HG03025 (cell line): ENCODE results near the gene KRT6C.
"Not testable (repeated sequence)": the region's sequence is repeated elsewhere in the genome, so short reads cannot be mapped to it uniquely, and the experiment has no call there.

Experiments
- ATAC-seq: cut with Tn5 transposase; IDR thresholded peaks from one replicate; pipeline ENCODE4 v1.9.1; 2021; ENCODE audit warnings: mild to moderate bottlenecking, moderate library complexity; ENCODE audit not compliant: unreplicated experiment, low FRiP score

The KRT6C gene

GRCh38 chr12:52461693-52462092 is 11.9 kb downstream of the KRT6C start:
- ATAC-seq = no peak

GRCh38 chr12:52458861-52459260 is 14.7 kb downstream of the KRT6C start:
- no peak for ATAC-seq

GRCh38 chr12:52455821-52456220 is 17.8 kb downstream of the KRT6C start:
- ATAC-seq = no peak

DNA sequence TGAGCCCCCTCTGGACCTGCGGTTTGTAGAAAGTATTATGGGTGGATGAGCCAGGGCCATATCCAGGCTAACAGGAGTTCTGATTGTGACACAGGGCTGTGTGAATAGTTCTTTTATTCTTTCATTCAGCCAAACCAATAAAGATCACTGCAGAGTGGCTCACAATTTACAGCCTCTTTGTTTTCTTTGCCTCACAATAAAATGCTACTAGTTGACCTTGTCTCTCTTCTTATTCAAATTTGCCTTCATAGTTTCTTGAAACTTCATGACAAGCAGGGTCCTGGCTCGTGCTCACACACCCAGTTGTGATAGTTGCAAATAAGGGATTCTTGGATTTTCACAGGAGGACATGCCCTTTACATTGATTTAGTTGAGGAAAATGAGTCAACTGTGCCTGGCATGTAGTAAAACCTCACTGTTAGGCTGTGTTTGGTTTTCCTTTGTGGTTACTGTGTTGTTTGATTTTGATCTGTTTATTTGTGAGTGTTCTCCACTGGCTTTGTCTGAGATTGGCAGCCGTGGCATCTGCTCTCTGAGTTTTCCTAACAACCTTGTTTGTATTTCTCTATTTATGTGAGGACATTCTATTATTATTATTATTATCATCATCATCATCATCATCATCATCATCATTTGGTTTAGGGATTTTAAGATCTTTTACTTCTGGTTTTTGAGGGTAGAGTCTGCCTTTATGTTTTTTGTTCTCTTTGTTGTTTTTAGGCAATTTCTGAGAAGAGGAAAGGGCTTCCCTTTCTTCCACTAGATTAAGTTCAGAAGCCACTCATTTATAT is 19.0 kb downstream of the KRT6C start:
- no peak for ATAC-seq

- no peak for ATAC-seq
Measured at GRCh38 chr12:52452101-52452500, 21.5 kb downstream of the KRT6C start, which contains the start of gene KRT6B. Gene KRT6B, minus strand, starts transcription at chr12:52452146. Its CDS starts 68 bp downstream, at chr12:52452078.

DNA sequence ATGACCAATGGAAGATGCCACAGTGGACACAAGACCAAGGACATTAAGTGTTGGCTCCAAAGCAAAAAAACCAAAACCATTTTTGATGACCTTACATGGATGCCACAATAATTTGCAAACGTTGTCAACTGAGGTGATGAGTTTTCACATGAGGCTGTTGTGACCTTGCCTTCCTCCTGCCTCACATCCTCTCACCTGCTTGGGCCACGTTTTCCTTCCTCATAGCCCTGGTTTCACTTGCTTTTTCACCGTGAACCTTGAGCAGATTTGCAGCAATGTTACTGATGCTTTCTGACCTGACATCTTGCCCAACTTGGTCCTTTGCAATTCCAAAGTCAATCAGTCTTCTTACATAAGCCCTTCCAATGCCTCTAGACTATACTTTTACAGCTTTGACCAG is 25.4 kb downstream of the KRT6C start:
- ATAC-seq = no peak

- not testable (repeated sequence) for ATAC-seq
Measured at GRCh38 chr12:52447196-52447595, 26.4 kb downstream of the KRT6C start.

DNA sequence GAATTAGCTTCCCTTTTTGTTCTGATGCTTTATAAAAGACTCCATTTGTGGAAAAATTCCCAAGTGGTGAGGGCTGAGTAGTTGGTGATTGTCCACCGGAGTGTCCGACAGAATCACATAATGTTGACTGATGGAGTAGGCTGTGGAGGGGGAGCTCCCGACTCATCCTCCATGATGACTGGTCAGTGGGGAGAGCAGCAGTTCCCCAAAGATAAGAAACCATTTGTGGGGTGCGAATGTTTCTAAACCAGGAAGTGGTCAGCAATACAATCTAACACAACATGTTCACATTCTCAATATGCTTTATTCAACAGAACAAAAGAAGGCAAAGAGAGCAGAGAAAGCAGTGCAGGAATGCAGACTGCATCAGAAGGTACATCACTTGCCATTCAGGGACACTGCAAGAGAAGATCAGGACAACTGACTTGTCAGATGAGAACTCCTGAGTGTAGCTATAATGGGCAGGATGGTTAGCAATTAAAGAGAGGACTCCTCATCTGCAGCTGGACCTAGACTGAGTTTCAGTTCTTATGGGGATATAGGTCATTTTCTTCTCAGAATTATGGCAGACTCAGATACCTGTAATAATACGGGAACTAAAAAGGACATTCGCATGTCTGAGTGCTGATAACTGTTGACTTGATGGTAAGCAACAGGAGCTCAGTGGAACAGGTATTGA is 27.1 kb downstream of the KRT6C start:
- no peak for ATAC-seq

DNA sequence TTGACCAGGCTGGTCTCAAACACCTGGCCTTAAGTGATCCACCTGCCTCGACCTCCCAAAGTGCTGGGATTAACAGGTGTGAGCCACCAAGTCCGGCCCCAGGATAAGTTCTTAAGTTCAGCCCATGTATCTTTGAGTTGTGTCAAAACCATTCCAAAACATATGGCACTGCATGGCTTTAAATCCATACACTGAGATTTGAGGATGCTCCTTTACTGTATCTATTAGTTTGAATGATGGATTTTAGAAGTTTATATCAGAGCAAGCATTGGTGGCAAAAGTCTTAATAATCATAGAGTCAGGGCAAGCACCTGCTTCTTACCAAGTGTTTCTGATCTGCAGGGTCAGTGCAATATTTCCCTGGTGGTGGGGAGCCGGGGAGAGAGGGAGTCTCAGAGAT is 27.7 kb downstream of the KRT6C start:
- ATAC-seq = no peak

DNA sequence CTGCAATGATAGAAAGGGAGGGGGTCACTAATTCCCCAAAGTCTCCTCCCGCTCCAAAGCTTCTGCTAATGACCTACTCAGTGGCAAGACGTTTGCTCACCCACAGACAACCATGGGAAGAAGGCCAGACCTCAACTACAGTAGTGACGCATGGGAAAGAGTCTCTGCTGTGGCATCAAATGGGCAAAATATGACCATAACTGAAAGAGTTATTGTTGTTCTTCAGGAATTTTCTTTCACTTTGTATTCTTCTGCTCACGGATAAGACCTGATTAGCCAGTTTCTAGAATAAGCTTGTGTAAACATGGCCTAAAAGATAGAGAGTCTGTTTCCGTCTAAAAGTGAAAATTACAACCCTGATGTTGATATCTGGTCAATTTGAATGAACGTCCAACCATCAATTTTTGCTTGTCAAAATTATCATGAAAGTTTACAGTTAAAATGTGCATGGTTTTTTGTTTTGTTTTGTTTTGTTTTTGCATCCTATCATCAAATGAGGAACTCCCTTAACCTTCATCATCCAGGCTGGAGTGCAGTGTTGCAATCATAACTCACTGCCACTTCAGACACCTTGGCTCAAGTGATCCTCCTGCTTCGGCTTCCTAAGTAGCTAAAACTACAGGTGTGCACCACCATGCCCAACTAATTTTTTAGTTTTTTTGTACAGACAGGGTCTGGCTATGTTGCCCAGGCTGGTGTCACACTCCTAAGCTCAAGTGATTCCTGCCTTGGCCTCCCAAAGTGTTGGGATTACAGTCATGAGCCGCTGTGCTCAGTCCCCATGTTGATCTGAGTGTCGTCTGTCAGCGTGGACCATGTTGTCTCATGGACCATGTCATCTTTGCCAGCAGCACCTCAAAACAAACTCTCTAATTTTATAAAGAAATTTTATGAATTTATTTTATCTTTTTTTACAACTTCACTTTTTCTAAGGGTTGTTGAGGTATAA is 28.7 kb downstream of the KRT6C start:
- no peak for ATAC-seq

DNA sequence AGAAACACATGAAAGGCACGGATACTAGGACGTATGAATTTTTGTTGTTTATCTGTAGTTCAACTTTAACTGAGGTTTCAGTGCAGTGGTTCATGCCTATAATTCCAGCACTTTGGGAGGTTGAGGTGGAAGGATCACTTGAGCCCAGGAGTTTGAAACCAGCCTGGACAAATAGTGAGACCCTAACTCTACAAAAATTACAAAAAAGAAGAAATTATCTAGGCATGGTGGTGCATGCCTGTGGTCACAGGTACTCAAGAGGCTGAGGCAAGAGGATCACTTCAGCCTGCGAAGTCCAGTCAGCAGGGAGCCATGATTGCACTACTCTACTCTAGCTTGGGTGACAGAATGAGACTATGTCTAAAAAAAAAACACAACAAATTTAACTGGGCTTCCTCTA is 29.6 kb downstream of the KRT6C start:
- no peak for ATAC-seq

GRCh38 chr12:52442600-52443061 is 31.0 kb downstream of the KRT6C start:
- ATAC-seq = no peak

DNA sequence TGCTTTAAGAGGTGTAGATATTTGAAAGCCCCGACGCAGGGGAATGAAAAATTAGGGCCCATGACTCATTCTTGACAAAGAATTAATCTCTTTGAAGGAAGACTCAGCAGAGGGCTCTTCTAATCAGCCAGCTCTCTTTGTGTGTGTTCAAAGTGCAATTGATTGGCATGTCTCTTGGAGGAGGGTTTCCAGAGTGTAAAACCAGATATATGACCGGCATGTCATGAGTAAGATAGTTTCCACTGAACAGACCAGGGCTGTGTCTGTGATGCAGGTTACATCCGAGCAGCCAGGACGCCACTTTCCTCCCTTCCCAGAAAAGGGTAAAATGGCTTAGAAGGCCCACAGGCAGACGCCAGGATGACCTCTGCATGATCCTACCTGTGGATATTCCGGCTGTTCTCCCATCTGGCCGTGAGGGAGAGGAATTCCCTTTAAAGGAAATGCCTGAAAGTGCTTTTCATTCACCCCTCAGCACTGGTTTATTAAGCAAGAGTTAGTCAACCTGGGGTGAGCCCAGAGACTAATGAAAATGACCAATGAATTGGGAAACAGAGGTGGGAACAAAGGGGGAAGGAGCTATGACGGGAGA is 32.2 kb downstream of the KRT6C start:
- no peak for ATAC-seq

GRCh38 chr12:52440821-52441319 is 32.7 kb downstream of the KRT6C start:
- ATAC-seq = no peak

- no peak for ATAC-seq
Measured at GRCh38 chr12:52439845-52440244, 33.8 kb downstream of the KRT6C start.

DNA sequence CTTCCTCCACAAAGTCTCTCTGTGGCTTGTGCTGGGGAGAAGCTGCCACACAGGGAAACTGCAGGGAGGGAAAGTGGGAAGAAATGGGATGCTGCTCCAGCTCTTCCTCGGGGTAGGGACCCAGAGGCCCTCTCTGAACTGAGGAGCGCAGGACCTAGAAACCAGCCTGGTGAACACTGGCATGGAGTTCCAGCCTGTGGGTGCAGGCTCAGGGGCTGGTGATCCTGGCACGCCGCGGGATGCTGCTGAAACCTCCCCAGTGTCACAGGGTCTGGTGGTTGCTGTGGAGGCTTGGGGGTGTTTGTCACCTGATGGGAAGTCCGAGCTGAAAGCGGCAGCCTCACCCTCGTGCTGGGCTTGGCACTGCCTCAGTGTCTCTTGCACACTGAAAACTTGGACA is 34.2 kb downstream of the KRT6C start:
- ATAC-seq = no peak

GRCh38 chr12:52438305-52439301 is 35.0 kb downstream of the KRT6C start:
- no peak for ATAC-seq

DNA sequence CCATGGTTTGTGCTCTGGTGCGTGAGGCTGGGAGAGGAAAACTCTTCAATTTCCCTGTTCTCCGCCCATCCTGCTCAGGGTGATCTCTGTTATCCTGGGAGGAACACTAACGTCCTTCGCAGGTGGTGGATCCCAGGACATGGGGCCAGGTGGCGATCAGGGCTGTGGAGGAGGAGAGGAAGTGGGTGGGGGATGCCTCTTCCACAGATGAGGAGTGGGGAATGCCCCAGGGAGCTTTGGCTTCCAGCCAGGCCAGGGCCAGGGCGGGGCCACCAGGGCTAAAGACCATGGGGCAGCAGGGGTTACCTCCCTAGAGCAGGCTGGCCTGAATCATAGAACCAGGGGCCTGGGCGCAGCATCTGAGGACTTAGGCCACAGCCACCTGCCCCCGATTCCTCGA is 36.1 kb downstream of the KRT6C start:
- ATAC-seq = no peak
